GF-D8 (cell line): ENCODE results near the gene SPOCD1.
"Not testable (repeated sequence)": the region's sequence is repeated elsewhere in the genome, so short reads cannot be mapped to it uniquely, and the experiment has no call there.

Source experiments
- DNase-seq: peaks from one replicate; lab custom pipeline; 2025; lab: John Stamatoyannopoulos, UW

The SPOCD1 gene

DNA sequence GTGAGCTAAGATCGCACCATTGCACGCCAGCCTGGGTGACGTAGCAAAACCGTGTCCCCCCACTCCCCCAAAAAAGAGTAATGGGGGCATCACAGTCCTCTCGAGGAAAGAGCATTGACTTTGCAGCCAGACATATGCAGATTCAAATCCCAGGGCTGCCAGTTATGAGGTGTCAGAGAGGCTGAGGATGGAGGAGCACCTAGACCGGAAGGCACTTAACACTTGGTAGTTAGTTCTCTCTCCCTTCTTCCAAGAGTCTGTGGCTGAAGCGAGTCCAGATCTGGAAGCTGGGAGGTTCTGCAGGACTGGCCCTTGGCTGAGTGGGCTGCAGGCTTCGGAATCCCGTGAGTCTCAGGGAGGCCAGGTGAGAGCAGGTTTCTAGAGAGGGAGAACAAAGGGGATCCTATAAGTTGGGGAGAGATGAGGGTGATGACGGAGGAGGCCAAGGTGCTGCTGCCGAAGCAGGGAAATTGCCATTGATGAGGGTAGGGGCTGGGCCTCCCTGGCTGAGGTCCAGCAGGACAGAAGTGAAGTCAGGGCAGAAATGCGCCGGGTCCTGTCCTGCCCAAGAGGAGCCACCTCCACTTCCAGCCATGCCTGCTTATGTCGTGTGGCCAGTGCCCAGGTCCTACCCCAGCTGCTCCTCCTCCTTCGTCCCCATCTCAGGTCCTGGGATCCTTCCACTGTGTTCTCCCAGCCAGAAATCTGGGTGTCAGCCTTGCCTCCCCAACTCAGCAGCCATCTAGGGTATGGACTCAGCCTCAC, 13.3 kb upstream of the SPOCD1 start:
- no peak for DNase-seq

DNA sequence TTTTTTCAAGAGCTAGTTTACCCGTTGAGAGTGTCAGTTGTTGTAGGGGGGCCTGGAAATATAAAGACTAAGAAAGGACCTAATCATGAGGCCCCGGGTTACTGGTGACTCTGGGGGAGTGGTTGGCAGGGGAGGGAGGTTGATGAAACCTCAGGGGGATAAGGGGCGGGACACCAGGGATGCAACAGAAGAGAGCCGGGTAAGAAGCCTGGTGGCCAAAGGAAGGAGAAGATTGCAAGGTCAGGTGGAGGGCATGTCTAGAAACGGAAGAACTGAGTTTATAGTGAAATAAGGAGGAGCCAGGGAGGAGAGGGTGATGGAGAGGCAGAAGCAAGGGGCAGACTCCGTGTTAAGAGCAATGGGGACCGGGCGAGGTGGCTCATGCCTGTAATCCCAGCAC, 12.5 kb upstream of the SPOCD1 start:
- peak; percentile 32 for DNase-seq

DNA sequence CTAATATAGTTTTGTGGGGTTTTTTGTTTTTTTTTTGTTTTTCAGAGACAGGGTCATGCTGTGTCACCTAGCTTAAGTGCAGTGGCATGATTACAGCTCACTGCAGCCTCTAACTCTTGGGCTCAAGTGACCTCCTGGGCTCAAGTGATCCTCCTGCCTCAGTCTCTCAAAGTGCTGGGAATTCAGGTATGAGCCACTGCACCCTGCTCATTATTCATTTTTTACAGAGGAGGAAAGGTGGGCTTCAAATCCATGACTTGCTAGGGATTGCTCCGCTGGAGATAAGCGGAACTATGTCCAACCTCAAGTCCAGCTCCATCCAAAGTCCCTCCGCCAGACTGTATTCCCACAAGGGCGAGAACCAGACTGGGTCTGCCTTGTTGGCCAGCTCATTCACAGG, 8.0 kb upstream of the SPOCD1 start:
- DNase-seq: no peak

GRCh38 chr1:31822766-31823165, 6.9 kb upstream of the SPOCD1 start:
- no peak for DNase-seq

GRCh38 chr1:31820196-31820595, 4.4 kb upstream of the SPOCD1 start:
- not testable (repeated sequence) for DNase-seq

DNA sequence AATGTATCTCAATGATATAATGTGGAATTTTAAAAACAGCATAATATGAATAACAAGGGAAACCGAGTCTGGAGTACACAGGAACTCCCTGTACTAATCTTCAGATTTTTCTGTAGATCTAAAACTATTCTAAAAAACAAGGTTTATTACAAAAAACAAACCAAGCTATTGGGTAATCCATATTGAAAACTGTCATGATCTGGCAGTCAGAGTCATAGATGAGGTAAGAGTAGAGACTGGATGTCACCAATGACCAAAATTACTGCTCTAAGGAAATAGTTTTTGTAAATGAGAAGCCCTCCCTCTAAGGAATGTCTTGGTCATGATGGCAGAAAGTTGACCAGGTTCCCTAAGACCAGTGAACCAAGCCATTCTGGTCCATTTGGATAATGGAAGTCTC, 2.4 kb upstream of the SPOCD1 start:
- DNase-seq: no peak

GRCh38 chr1:31816947-31817346, 1.1 kb upstream of the SPOCD1 start:
- DNase-seq: not testable (repeated sequence)

- DNase-seq: not testable (repeated sequence)
These were observed 679 bp upstream of the SPOCD1 start for GRCh38 chr1:31816501-31816900.

DNA sequence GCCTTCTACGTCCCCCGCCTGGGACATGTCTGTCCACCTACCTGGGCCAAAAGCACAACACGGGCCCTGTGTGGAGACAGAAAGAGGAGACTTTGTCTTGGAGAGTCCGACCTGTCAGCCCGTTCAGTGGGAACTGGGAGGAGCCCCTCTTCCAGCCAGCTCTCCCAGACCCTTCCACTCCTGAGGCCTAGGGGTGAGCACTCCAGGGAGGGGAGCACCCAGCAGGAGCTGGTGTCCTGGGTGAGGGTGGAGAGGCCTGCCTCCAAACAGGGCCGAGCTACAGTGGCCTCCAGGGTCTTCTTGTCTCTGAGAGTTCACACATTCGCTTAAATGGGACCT, 546 bp downstream of the SPOCD1 start:
- no peak for DNase-seq

DNA sequence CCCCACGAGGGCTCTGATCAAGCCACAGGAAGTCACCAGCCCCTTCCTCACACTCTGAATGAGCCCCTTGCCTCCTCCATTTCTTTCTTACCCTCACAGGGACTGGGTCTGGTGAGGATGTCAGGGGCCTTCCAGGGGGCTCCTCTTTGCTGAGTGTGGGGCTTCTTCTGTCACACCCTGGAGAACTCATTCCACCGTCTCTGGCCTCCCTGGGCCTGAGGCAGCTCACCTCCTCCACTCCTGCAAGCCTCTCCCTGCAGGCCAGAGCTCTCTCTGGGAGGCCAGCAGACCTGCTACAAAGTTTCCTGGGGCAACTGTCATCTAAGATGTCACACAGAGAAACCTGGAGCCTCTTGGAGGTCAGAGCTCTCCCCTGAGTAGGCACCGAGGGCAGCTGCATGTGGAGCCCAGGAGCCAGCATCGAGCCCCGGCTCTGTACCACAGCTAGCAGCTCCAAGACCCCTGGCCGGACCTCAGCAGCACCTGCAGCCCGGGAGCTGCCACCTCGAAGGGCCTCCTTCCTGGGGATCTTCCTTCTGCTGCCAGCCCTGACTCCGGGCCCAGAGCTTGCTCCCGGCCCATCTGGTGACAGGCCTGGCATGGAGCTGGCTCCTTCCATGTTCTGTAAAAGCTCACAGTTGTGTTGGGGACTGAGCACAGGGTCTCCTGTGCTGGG, 1.1 kb downstream of the SPOCD1 start:
- DNase-seq: no peak

- no peak for DNase-seq
These were observed 1.7 kb downstream of the SPOCD1 start for GRCh38 chr1:31814041-31814511.

DNA sequence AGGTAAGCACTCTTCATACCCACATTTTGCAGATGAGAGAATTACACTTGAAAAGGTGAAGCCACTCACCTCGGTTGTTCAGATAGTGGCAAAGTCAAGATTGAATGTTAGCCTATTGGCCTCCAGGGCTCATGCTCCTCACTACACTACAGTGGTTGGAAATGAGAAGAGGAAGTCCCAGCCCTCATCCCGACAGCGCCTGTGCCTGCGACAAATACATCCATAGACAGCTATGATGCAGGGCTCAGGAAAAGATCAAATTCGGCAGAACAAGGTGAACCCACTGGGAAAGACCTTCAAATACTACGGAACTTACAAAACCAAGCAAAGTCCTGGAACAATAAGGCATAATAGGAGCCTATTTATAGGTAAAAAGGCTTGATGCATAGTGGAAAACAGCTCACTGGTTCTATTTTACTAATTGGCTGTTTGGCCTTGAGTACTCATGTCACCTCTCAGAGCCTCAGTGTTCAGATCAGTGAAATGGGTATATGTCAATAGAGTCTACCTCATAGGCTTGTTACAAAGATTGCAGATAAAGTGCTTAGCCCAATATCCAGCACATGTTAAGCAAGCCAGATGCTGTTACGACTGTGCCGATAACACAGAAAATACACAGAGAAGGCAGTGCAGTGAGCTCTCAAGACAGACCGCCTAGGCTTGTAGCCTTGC, 3.5 kb downstream of the SPOCD1 start:
- no peak for DNase-seq

- no peak for DNase-seq
These were observed 4.2 kb downstream of the SPOCD1 start for GRCh38 chr1:31811605-31812004.

DNA sequence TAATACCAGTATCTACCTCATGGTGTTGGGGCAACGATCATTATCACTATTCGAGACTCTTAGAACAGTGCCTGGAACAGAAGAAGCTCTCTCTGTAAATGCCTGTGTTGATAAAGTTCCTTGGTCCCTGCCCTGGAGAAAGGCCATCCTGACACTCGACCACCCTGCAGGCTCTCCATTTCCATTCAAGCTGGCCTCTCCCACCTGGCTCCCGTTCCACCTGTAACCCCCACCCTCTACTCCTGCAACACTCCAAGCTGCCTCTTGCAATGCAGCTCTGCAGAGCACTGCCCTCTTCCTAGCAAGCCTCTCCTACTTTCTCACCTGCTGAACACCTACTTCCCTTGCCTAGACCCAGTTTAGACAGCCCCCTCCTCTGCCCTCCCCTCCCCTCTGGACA, 6.1 kb downstream of the SPOCD1 start:
- no peak for DNase-seq

GRCh38 chr1:31807273-31808048, 8.4 kb downstream of the SPOCD1 start:
- DNase-seq: no peak

GRCh38 chr1:31805318-31805717, 10.5 kb downstream of the SPOCD1 start:
- no peak for DNase-seq

DNA sequence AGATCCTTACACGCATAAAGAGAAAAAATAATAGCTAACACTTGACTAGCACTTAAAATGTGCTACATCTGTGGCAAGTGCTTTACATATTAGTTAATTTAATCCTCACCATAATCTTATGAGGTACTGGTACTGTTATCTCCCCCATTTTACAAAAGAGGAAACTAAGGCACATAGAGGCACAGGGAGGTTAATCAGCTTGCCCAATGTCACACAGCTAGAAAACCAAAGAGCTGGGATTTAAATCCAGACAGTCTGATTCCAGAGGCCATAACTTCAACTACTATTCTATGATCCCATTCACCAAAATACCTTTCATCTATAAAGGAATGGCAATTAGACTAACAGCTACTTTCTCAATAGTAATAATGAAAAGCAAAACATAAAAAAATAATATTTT, 11.7 kb downstream of the SPOCD1 start:
- DNase-seq: no peak

GRCh38 chr1:31803610-31804009, 12.2 kb downstream of the SPOCD1 start:
- no peak for DNase-seq

DNA sequence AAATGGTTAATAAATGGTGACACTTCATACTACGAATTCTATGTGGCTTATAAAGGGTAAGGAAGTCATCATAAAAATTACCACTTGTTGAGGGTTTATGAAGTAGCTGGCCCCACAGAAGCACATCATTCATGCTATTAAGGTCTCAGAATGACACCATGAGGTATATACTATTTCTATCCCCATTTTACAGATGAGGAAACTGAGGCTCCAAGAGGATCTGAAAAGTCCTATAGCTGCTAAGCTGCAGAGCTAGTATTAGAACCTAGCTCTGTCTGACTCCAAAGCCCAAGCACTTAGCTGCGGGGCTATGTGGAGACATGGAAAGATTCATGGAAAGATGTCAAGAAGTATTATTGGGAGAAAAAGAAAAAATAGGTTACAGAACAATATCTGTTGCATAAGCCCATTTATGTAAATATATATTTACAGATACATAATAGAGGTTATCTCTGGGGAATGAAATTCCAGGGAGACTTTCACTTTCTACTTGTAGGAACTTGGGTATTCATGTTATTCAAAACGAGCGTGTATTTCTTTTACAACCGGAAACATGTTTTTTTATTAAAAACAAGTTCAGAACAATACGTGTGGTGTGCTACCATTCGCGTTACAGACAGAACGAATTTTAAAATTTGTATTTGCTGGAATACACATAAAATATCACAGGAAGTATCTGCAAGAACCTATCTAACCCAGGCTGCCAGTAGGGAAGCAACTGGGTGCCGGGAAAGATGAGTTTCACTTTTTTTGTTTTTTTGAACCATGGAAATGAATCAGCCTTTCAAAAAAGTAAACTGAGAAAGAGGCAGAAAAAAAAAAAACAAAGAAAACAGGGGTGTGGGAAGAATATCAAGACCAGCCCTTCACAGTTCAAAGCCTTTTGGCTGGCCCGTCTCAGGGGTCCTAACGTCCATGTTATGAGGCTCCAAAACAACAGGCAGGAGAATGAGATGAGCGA, 13.4 kb downstream of the SPOCD1 start:
- no peak for DNase-seq

DNA sequence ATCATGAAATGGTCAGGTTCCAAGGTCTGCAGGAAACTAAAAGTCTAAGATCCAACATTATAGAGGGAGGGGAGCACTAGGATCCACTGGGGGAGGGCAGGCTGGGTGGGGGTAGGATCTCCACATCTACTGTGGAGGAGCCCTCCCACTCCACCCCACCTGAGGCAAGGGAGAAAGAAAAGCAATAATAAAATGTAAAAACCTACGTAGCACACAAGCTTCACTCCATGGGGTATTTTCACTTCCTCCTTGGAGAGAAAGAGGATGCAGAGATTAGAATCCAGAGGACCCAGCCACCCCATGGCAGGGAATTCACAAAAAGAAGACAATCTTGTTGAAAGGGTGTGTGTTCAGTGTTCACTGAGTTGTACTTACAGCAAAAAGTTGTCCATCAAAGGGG, 14.4 kb downstream of the SPOCD1 start:
- DNase-seq: no peak

GRCh38 chr1:31800674-31800967, 15.2 kb downstream of the SPOCD1 start:
- DNase-seq: no peak
